Type B pancreatic cell (in vitro differentiated cells): Measurements from ENCODE around the gene CLRN3. TPM values are rescaled to one million over a fixed set of nuclear protein-coding genes. Genes with fewer than 3 reads are reported as not detected.
A peak's percentile ranks its signal among the peaks of the same experiment; 100 is the strongest.

Source experiments
- DNase-seq: peaks from one replicate; pipeline ENCODE4 v3.0.0; 2021; ENCODE audit warnings: mixed read lengths; ENCODE audit not compliant: unreplicated experiment; ENCODE audit errors: extremely low spot score
- H3K27ac Mint-ChIP-seq: 2 replicates; pipeline ENCODE4 v1.8.0; 2021; ENCODE audit warnings: mild to moderate bottlenecking, mixed read lengths
- H3K27me3 Mint-ChIP-seq: 2 replicates; pipeline ENCODE4 v1.8.0; 2021; ENCODE audit warnings: mixed read lengths
- H3K36me3 Mint-ChIP-seq: 2 replicates; pipeline ENCODE4 v1.8.0; 2021; ENCODE audit warnings: mixed read lengths
- H3K4me1 Mint-ChIP-seq: one replicate; pipeline ENCODE4 v1.8.0; 2021; ENCODE audit warnings: mixed read lengths; ENCODE audit not compliant: unreplicated experiment
- H3K4me3 Mint-ChIP-seq: 2 replicates; pipeline ENCODE4 v1.8.0; 2021; ENCODE audit warnings: mild to moderate bottlenecking, mixed read lengths
- H3K9me3 Mint-ChIP-seq: 2 replicates; pipeline ENCODE4 v1.8.0; 2021; ENCODE audit warnings: mixed read lengths
- total RNA-seq: library from RNA; stranded (reverse); gene quantifications from 2 replicates; pipeline ENCODE4 v1.2.1, GENCODE V29; 2021; ENCODE audit warnings: low replicate concordance
- TF ChIP-seq, protein P1 (sequence below): fragments of 200-600 bp; sonication (generic); conservative IDR thresholded peaks from 2 replicates; pipeline ENCODE4 v1.5.0; 2021; ENCODE audit warnings: antibody characterized with exemption, mild to moderate bottlenecking

Gene CLRN3
- total RNA-seq, 1 donor from 2014 or later: 2.2 TPM

DNA sequence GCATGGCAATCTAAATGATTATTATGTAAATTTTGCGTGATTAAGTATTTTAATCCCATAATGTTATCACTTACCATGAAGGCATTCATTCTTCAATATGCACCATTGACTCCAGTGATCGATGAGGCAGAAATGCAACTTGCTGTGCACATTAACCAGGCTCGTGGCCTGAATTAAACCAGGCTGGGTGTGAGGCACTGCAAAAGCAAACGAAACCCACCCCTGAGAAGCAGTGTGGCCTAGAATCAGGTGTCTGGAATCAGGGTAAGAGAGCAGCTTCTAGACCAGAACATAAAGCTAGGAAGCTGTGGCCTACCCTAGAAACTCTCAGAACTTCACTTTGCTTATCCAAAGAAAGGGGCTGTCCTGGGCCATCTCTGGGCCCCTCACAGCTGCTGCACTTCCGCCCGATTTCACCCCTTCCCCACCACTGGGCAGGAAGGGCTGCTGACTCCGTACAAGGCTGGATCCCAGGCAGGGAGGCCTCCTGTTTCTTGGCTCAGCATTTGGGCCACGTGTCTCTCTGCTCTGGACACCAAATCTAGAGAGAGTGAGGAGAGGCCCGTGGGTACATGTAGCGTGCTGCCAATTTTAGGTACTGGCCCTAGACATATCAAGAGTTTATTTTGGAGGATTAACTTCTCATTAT is 18.6 kb upstream of the CLRN3 start:
- Mint-ChIP-seq H3K4me3 (no peak overlapping the region), H3K9me3 (no peaks in the 10 kb centered on the region), H3K4me1 (peaks cover 11% of the 10 kb centered on the region), H3K27ac (no peak overlapping the region), H3K27me3 (peaks cover 26% of the 10 kb centered on the region), H3K36me3 (no peaks in the 10 kb centered on the region)
- DNase-seq: peak; percentile 52
- TF ChIP-seq, protein P1, sequence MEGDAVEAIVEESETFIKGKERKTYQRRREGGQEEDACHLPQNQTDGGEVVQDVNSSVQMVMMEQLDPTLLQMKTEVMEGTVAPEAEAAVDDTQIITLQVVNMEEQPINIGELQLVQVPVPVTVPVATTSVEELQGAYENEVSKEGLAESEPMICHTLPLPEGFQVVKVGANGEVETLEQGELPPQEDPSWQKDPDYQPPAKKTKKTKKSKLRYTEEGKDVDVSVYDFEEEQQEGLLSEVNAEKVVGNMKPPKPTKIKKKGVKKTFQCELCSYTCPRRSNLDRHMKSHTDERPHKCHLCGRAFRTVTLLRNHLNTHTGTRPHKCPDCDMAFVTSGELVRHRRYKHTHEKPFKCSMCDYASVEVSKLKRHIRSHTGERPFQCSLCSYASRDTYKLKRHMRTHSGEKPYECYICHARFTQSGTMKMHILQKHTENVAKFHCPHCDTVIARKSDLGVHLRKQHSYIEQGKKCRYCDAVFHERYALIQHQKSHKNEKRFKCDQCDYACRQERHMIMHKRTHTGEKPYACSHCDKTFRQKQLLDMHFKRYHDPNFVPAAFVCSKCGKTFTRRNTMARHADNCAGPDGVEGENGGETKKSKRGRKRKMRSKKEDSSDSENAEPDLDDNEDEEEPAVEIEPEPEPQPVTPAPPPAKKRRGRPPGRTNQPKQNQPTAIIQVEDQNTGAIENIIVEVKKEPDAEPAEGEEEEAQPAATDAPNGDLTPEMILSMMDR: no peak

DNA sequence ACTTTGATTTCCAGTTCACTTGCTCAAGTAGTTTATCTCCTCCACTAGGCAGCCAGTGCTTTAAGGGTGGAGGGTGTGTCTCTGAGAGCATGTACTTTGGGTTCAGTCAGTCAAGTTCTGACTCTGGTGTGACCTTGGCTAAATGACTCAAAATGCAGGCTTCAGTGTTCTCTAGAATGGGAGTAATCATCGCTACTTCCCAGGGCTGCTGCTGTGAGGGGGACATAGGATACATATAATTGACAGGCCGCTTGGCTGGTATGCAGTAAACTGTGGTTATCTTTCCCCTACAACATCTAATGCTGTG is 17.7 kb upstream of the CLRN3 start:
- TF ChIP-seq, protein P1: no peak
- DNase-seq: no peak
- Mint-ChIP-seq H3K4me1 (peaks cover 11% of the 10 kb centered on the region), H3K27me3 (peaks cover 35% of the 10 kb centered on the region), H3K36me3 (no peaks in the 10 kb centered on the region), H3K27ac (no peak overlapping the region), H3K9me3 (no peaks in the 10 kb centered on the region), H3K4me3 (peak overlapping the region; percentile 48)

DNA sequence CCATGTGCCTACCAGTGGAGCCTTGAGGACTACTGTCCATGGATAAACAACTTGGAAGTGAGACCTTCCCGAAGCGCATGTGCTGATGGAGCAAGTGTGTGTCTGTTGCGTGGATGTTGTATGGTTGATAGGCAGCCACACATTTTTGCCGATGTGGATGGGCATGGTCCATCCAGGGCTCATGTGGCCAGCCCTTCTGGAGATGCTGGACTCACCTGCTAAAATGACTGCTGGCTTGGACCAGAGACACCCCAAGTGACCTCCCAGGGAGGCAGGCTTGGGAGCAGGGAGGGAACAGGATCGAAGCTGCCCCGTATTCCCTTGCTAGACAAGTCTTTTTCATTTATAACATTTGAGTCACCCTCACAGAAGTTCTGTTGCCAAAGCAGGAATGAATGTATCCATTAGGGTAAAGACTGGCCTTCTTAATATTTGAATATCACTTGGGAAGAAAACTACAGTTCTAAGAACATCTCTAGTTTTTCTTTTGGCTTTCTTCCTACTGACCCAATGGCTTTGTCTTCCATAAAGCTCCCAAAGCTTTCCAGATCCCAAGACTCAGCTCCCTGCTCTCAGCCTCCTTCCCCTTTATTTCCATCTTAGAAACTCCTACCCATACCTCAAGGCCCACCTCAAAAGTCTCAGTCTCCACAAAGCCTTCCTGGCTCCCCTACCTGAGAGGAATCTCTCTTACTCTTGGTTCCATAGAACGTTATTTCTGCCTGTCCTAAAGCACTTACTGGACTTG is 17.1 kb upstream of the CLRN3 start:
- peak; percentile 36 for DNase-seq
- TF ChIP-seq, protein P1: no peak

DNA sequence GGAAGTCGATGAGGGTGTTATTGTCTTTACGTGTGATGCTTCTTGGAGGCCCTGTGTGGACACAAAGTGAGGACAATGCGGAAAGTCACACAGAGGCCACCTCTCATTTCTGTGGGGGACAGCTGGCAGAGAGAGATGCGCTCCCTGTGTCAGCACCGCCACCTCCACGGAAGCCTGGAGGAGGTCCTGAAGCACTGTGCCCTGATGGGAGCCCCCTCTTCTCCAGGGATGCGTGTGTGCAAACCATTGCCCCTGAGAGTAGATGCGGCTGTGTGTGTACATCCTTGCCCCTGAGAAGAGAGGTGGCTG is 16.2 kb upstream of the CLRN3 start:
- no peaks in the 10 kb centered on the region for H3K36me3 Mint-ChIP-seq
- peaks cover 46% of the 10 kb centered on the region for H3K27me3 Mint-ChIP-seq
- no peak overlapping the region for H3K4me3 Mint-ChIP-seq
- peaks cover 11% of the 10 kb centered on the region for H3K4me1 Mint-ChIP-seq
- DNase-seq: peak; percentile 53
- H3K27ac Mint-ChIP-seq: no peak overlapping the region
- no peaks in the 10 kb centered on the region for H3K9me3 Mint-ChIP-seq
- TF ChIP-seq, protein P1: no peak

More for the DNA sequence above, 17.1 kb upstream of the CLRN3 start:
- Mint-ChIP-seq H3K4me3 (peak overlapping the region; percentile 48), H3K4me1 (peaks cover 11% of the 10 kb centered on the region), H3K36me3 (no peaks in the 10 kb centered on the region), H3K27me3 (peaks cover 39% of the 10 kb centered on the region), H3K9me3 (no peaks in the 10 kb centered on the region), H3K27ac (no peak overlapping the region)

DNA sequence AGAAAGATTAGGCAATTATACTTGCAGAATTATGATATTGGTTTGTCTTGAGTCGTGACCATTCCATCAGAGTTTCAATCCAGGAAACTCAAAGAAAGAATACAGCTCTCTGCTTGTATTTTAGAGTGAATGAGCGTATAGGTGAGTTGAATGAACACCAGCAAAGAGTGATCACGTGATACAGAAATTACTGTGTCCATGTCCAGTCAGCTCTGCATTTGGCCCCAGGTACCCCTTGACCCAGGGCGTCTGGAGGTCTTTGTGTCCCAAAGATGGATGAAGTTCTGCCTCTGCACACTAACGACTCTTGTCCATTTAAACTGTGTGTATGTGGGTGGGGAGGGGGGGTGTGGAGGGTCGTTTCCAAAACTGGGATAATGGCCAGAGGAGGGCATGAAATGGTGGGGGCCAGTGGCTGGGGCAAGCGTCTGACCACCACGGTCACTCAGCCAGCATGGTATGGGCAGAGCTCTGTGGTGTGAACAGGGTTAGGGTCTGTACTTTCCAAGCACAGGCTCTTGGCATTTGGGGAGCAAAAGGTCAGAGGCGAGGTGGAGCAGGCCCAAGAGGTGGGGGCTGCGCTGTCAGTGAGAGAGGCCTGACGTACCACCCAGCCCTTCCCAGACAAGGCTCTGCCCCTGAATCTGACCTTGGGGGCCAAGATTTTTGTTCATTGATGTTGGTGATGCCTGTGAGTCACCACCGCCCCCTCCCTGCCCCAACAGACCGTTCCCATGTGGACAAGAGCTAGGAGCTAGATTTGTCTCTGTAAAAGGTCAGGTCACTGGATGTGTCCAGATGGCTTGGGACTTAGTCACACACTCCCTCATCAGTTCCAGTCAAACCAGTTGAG is 15.6 kb upstream of the CLRN3 start:
- Mint-ChIP-seq H3K36me3 (no peaks in the 10 kb centered on the region), H3K4me3 (peak overlapping the region; percentile 71), H3K9me3 (no peaks in the 10 kb centered on the region), H3K27me3 (peaks cover 46% of the 10 kb centered on the region), H3K4me1 (peaks cover 11% of the 10 kb centered on the region), H3K27ac (no peak overlapping the region)
- DNase-seq: no peak
- TF ChIP-seq, protein P1: no peak
